GM19023 (cell line): ENCODE measurements around the gene GABARAPL1.

ENCODE experiments used
- ATAC-seq: cut with Tn5 transposase; IDR thresholded peaks from one replicate; pipeline ENCODE4 v1.9.1; 2021; ENCODE audit warnings: mild to moderate bottlenecking, moderate library complexity; ENCODE audit not compliant: unreplicated experiment

The GABARAPL1 gene

GRCh38 chr12:10226731-10227130, 14.1 kb downstream of the GABARAPL1 start:
- ATAC-seq = no peak

- ATAC-seq = no peak
These were observed 15.0 kb downstream of the GABARAPL1 start for GRCh38 chr12:10227648-10228047.

- ATAC-seq = no peak
These were observed 21.9 kb downstream of the GABARAPL1 start for GRCh38 chr12:10234562-10234961.

GRCh38 chr12:10235761-10236631, 23.3 kb downstream of the GABARAPL1 start:
- ATAC-seq = no peak

- ATAC-seq = no peak
These were observed 24.0 kb downstream of the GABARAPL1 start for GRCh38 chr12:10236720-10237119.

GRCh38 chr12:10238526-10238925, 25.8 kb downstream of the GABARAPL1 start:
- ATAC-seq = no peak

GRCh38 chr12:10241290-10241689, 28.6 kb downstream of the GABARAPL1 start:
- ATAC-seq = no peak

GRCh38 chr12:10241727-10242126, 29.1 kb downstream of the GABARAPL1 start:
- ATAC-seq = no peak

GRCh38 chr12:10242539-10242938, 29.9 kb downstream of the GABARAPL1 start:
- no peak for ATAC-seq

- ATAC-seq = peak; percentile 85
These were observed 31.3 kb downstream of the GABARAPL1 start for GRCh38 chr12:10243818-10244520.

GRCh38 chr12:10247436-10248058, 34.9 kb downstream of the GABARAPL1 start:
- ATAC-seq = no peak

- no peak for ATAC-seq
These were observed 37.2 kb downstream of the GABARAPL1 start for GRCh38 chr12:10249690-10250455.

GRCh38 chr12:10251669-10252068, 39.0 kb downstream of the GABARAPL1 start:
- ATAC-seq = no peak

- ATAC-seq = no peak
These were observed 39.5 kb downstream of the GABARAPL1 start for GRCh38 chr12:10252201-10252600.

GRCh38 chr12:10256064-10256463, 43.4 kb downstream of the GABARAPL1 start:
- ATAC-seq = no peak

- ATAC-seq = no peak
These were observed 48.2 kb downstream of the GABARAPL1 start for GRCh38 chr12:10260927-10261326.

GRCh38 chr12:10268037-10268436, 55.4 kb downstream of the GABARAPL1 start:
- ATAC-seq = no peak

GRCh38 chr12:10272467-10272866, 59.8 kb downstream of the GABARAPL1 start:
- no peak for ATAC-seq
